IMR-90 (cell line): ENCODE results near the gene IL22. TPM values are rescaled to one million over a fixed set of nuclear protein-coding genes. Genes with fewer than 3 reads are reported as not detected.

Experiments used
- ATAC-seq: fragments of 200-7000 bp; cut with Tn5 transposase; 2 replicates; pipeline ENCODE4 v1.9.1; 2020; ENCODE audit warnings: low read depth, mild to moderate bottlenecking, moderate library complexity
- BruUV-seq: library from RNA; stranded (reverse); fragments of 400-500 nt; replicated peaks from 2 replicates; lab custom pipeline; 2021; lab: Mats Ljungman, UMichigan
- CTCF ChIA-PET: fragments of 300-600 bp; formaldehyde crosslinking; extraction: SDS; loops from one replicate; lab custom pipeline; 2021; ENCODE audit warnings: antibody characterized with exemption; lab: Yijun Ruan, JAX
- POLR2A ChIA-PET: fragments of 300-600 bp; sonication (Branson Sonifier 250); formaldehyde crosslinking; loops from one replicate; lab custom pipeline; 2022; ENCODE audit warnings: antibody characterized with exemption; ENCODE audit not compliant: unreplicated experiment; lab: Charles Lee
- DNase-seq: peaks from one replicate; pipeline ENCODE4 v3.0.0; 2013
- H2AFZ ChIP-seq: replicated peaks from 2 replicates; pipeline ENCODE3; 2013; ENCODE audit warnings: low read length, mild to moderate bottlenecking; ENCODE audit not compliant: poor library complexity
- H2AK5ac ChIP-seq: 2 replicates; pipeline ENCODE4 v1.6.1; 2013; ENCODE audit warnings: low read depth, low read length, inconsistent platforms
- H2AK9ac ChIP-seq: replicated peaks from 2 replicates; pipeline ENCODE3; 2013; ENCODE audit warnings: mild to moderate bottlenecking, low read depth, low read length, moderate library complexity; ENCODE audit not compliant: poor library complexity
- H2BK120ac ChIP-seq: 2 replicates; pipeline ENCODE4 v1.6.1; 2013; ENCODE audit warnings: low read depth, low read length, inconsistent platforms
- H2BK15ac ChIP-seq: 3 replicates; pipeline ENCODE4 v1.6.1; 2013; ENCODE audit warnings: low read depth, low read length, inconsistent platforms
- H2BK20ac ChIP-seq: 2 replicates; pipeline ENCODE4 v1.6.1; 2013; ENCODE audit warnings: low read depth, mild to moderate bottlenecking, inconsistent platforms, low read length, moderate library complexity
- H2BK5ac ChIP-seq: 2 replicates; pipeline ENCODE4 v1.6.1; 2013; ENCODE audit warnings: mild to moderate bottlenecking, low read depth, low read length, inconsistent platforms; ENCODE audit not compliant: poor library complexity, severe bottlenecking
- H3K14ac ChIP-seq: replicated peaks from 2 replicates; pipeline ENCODE4 v1.6.1; 2013; ENCODE audit warnings: low read depth, low read length, inconsistent platforms
- H3K18ac ChIP-seq: 2 replicates; pipeline ENCODE4 v1.6.1; 2013; ENCODE audit warnings: low read depth, low read length, control low read depth
- H3K23ac ChIP-seq: 2 replicates; pipeline ENCODE4 v1.6.1; 2013; ENCODE audit warnings: low read depth, low read length, inconsistent platforms
- H3K27ac ChIP-seq: 2 replicates; pipeline ENCODE4 v1.5.1; 2013; ENCODE audit warnings: mild to moderate bottlenecking, control low read depth, low read length; ENCODE audit not compliant: insufficient read depth
- H3K27me3 ChIP-seq: 2 replicates; pipeline ENCODE4 v1.6.1; 2013; ENCODE audit warnings: low read length; ENCODE audit not compliant: control insufficient read depth, insufficient read depth
- H3K36me3 ChIP-seq: 2 replicates; pipeline ENCODE4 v1.6.1; 2013; ENCODE audit warnings: low read length, mixed read lengths; ENCODE audit not compliant: control insufficient read depth, insufficient read depth
- H3K4ac ChIP-seq: 2 replicates; pipeline ENCODE4 v1.6.1; 2013; ENCODE audit warnings: low read depth, low read length, inconsistent platforms
- H3K4me1 ChIP-seq: 2 replicates; pipeline ENCODE4 v1.6.1; 2013; ENCODE audit warnings: low read length, mixed read lengths; ENCODE audit not compliant: control insufficient read depth, insufficient read depth
- H3K4me2 ChIP-seq: 2 replicates; pipeline ENCODE4 v1.6.1; 2013; ENCODE audit warnings: low read depth, mild to moderate bottlenecking, control low read depth, low read length, moderate library complexity
- H3K4me3 ChIP-seq: 2 replicates; pipeline ENCODE4 v1.5.1; 2013; ENCODE audit warnings: low read depth, mild to moderate bottlenecking, control low read depth, low read length, moderate library complexity; ENCODE audit not compliant: insufficient read depth
- H3K56ac ChIP-seq: 2 replicates; pipeline ENCODE4 v1.6.1; 2013; ENCODE audit warnings: low read length, inconsistent platforms; ENCODE audit not compliant: insufficient read depth; ENCODE audit errors: extremely low read depth
- H3K79me1 ChIP-seq, 2 experiments: 2 replicates each; pipeline ENCODE4 v1.6.1; 2013; ENCODE audit warnings: low read length in 2 of 2, inconsistent platforms in 1 of 2, low read depth in 1 of 2
- H3K9ac ChIP-seq: 2 replicates; pipeline ENCODE4 v1.6.1; 2013; ENCODE audit warnings: low read depth, low read length, control low read depth
- H3K9me1 ChIP-seq: 2 replicates; pipeline ENCODE4 v1.6.1; 2013; ENCODE audit warnings: low read length, inconsistent platforms; ENCODE audit not compliant: insufficient read depth
- H3K9me3 ChIP-seq: 2 replicates; pipeline ENCODE4 v1.6.1; 2013; ENCODE audit warnings: low read length; ENCODE audit not compliant: control insufficient read depth, insufficient read depth
- H4K20me1 ChIP-seq: 2 replicates; pipeline ENCODE4 v1.6.1; 2013; ENCODE audit warnings: low read length, inconsistent platforms; ENCODE audit not compliant: insufficient read depth
- H4K5ac ChIP-seq: 2 replicates; pipeline ENCODE4 v1.6.1; 2013; ENCODE audit warnings: mild to moderate bottlenecking, low read depth, low read length, control low read depth
- H4K8ac ChIP-seq, 2 experiments: 2 replicates each; pipeline ENCODE4 v1.6.1; 2013; ENCODE audit warnings: low read depth in 2 of 2, low read length in 2 of 2, control low read depth in 1 of 2, inconsistent platforms in 1 of 2
- H4K91ac ChIP-seq: 2 replicates; pipeline ENCODE4 v1.6.1; 2013; ENCODE audit warnings: low read depth, low read length, inconsistent platforms; ENCODE audit not compliant: insufficient read depth
- CEBPB ChIP-seq: IDR thresholded peaks from 2 replicates; pipeline ENCODE4 v1.6.1; 2012; ENCODE audit warnings: low read depth, low read length, improper control_type of control experiment
- CHD1 ChIP-seq: IDR thresholded peaks from 2 replicates; pipeline ENCODE4 v1.6.1; 2012; ENCODE audit warnings: low read depth, low read length, improper control_type of control experiment
- FOS ChIP-seq: fragments of 150-350 bp; IDR thresholded peaks from 2 replicates; pipeline ENCODE4 v1.6.1; 2016; ENCODE audit warnings: low read depth, low read length
- RAD21 ChIP-seq: IDR thresholded peaks from 2 replicates; pipeline ENCODE4 v1.6.1; 2012; ENCODE audit warnings: low read length, improper control_type of control experiment
- RFX5 ChIP-seq: IDR thresholded peaks from 2 replicates; pipeline ENCODE4 v1.8.0; 2012; ENCODE audit warnings: low read depth, mild to moderate bottlenecking, low read length, moderate library complexity
- SMC3 ChIP-seq: fragments of 150-350 bp; IDR thresholded peaks from 2 replicates; pipeline ENCODE4 v1.6.1; 2016; ENCODE audit warnings: low read depth, mild to moderate bottlenecking, antibody characterized with exemption, low read length, moderate library complexity
- WGBS, 2 experiments: methylation state at CpG; one replicate each; pipeline versions ENCODE4 v1.1.5 to v1.1.7; 2013; ENCODE audit warnings: missing lambda C conversion rate in 2 of 2; ENCODE audit not compliant: insufficient read length in 1 of 2; ENCODE audit errors: extremely low coverage in 2 of 2; 5-methylcytosine and 5-hydroxymethylcytosine counted together
- dilution Hi-C: fragments of 300-500 bp; cut with HindIII; formaldehyde crosslinking; loops from one replicate; pipeline ENCODE4 v1.14.3; 2018; ENCODE audit warnings: low sequenced_read_pairs; ENCODE audit not compliant: unreplicated experiment
- in situ Hi-C: fragments of 300-500 bp; cut with MboI; formaldehyde crosslinking; loops from 3 replicates; pipeline ENCODE4 v1.14.3; 2019; ENCODE audit warnings: low sequenced_read_pairs, inconsistent platforms, mixed read lengths
- intact Hi-C: fragments of 100-400 bp; cut with micrococcal nuclease; formaldehyde crosslinking; loops from 2 replicates; pipeline ENCODE4 v1.10.0; 2022
- polyA plus RNA-seq, 3 experiments: library from polyadenylated mRNA; depleted of rRNA; stranded (reverse); fragments of >200 nt; gene quantifications; 2 replicates each; pipeline ENCODE4 v1.2.3, GENCODE V29; 2012; ENCODE audit warnings: low replicate concordance in 1 of 3
- total RNA-seq: library from RNA; depleted of rRNA; stranded (reverse); fragments of >200 nt; gene quantifications from 2 replicates; pipeline ENCODE4 v1.2.3, GENCODE V29; 2012

IL22 gene
- total and polyA plus RNA-seq, 2 of the 4 experiments (the other 2 are of a cell fraction), result not detected

DNA sequence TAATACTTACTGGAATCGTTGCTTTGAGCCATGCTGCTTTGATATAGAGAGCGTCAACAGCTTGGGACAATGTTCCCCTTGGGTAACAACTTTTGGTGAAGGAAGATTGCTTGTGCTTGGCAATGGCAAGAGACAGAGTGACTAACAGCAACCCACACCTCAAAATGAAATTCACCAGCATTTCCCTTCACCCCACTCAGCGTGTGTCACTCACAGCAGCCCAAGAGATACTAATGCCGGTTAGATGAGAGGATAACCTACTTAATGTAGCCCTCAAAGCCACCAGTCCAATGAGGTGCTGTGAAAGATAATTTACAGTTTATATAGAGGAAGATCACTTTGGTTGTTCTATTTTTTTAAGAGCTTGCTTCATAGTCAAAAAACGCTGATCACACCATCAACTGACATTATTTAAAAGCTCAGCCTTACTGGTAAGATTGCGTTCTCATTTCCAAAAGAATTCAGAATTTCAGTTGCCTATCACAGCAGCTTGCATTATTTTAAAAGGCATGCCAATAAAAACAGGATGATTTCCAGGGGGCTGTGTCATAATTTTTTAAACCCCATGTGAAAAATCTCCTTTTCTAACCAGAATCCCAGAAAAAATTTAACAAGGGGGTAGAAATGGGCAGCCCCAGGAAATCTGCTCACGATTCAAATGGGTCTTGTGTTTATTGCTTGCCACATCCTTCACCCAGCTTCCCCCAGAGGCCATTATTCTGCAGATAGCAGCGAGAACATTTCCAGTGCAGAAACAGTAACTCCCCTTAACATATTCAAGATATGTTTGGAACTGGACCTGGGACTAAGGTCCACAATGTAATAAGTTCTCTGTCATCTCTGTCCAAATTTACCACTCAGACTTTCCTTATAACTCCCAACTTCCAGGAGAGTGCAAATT, 27.6 kb downstream of the IL22 start, which contains the start of gene IL26:
Gene IL26 (minus strand): TSS at position 235 of the 901 bp plus-strand sequence. CDS start 54 bp downstream, at position 181.
- CTCF ChIA-PET, result interaction anchor here (0.6 to 0.8 kb wide), 2 partner anchors 95 to 1155 kb away, joined by 3 read pairs; no protein-coding TSS in a partner anchor
- in situ Hi-C loops, result loop anchor here (5.0 kb wide), 1 partner anchor 86 kb away; no protein-coding TSS in a partner anchor

More for the DNA sequence above, 27.6 kb downstream of the IL22 start, which contains the start of gene IL26:
- H2AK5ac ChIP-seq, result no peak within 1 kb of the TSS
- no peak within 1 kb of the TSS for H2BK120ac ChIP-seq
- no CpG with 5 or more reads among the region's 8 CpGs for WGBS, 2 experiments
- H3K9me1 ChIP-seq, result no peaks in the 10 kb centered on the region
- no peaks in the 10 kb centered on the region for H3K36me3 ChIP-seq
- no peak within 1 kb of the TSS for H3K56ac ChIP-seq
- H3K4me2 ChIP-seq, result no peak within 1 kb of the TSS
- TF ChIP-seq FOS (no peak), CHD1 (no peak), SMC3 (no peak), RFX5 (no peak), CEBPB (no peak), RAD21 (no peak)
- H3K9me3 ChIP-seq, result no peaks in the 10 kb centered on the region
- peaks cover 2% of the 10 kb centered on the region; the same call in 1 of the 2 replicates for H3K4me1 ChIP-seq
- no peaks in the 10 kb centered on the region for H3K79me1 ChIP-seq
- H4K91ac ChIP-seq, result no peak within 1 kb of the TSS
- H2BK20ac ChIP-seq, result no peak within 1 kb of the TSS
- no peak within 1 kb of the TSS for H4K5ac ChIP-seq
- no peak within 1 kb of the TSS for H3K4me3 ChIP-seq
- H2BK15ac ChIP-seq, result no peak within 1 kb of the TSS
- H3K27me3 ChIP-seq, result peaks cover 2% of the 10 kb centered on the region; the same call in 1 of the 2 replicates
- H3K23ac ChIP-seq, result no peak within 1 kb of the TSS
- no peak within 1 kb of the TSS for H3K27ac ChIP-seq
- no peaks in the 10 kb centered on the region for H4K20me1 ChIP-seq
- POLR2A ChIA-PET, result no interaction called here
- dilution Hi-C loops (no loop called here), intact Hi-C loops (loop anchor here (10.0 kb wide), 2 partner anchors 419 to 579 kb away; partner anchors contain the start of gene MDM2)
- H2BK5ac ChIP-seq, result no peak within 1 kb of the TSS
- H4K8ac ChIP-seq, result no peak within 1 kb of the TSS
- no peak within 1 kb of the TSS for H2AK9ac ChIP-seq
- H3K18ac ChIP-seq, result no peak within 1 kb of the TSS
- no peak within 1 kb of the TSS for H2AFZ ChIP-seq
- ATAC-seq, result no peak
- BruUV-seq, result no TSS peak
- DNase-seq, result no peak
- no peak within 1 kb of the TSS for H3K9ac ChIP-seq
- H3K14ac ChIP-seq, result no peak within 1 kb of the TSS
- H3K4ac ChIP-seq, result no peak within 1 kb of the TSS
